CD4-positive, alpha-beta T cell treated with Interleukin-4 for 4 hours (primary cell): ENCODE measurements around the gene PALM2AKAP2.

Experiments
- DNase-seq: peaks from one replicate; pipeline ENCODE4 v3.0.0-alpha.2; 2020

The PALM2AKAP2 gene

GRCh38 chr9:109775516-109775915 is 4.5 kb upstream of the PALM2AKAP2 start:
- DNase-seq = no peak

GRCh38 chr9:109776391-109776790 is 3.6 kb upstream of the PALM2AKAP2 start:
- DNase-seq = no peak

GRCh38 chr9:109780453-109781033 is 545 bp downstream of the PALM2AKAP2 start:
- DNase-seq = no peak

GRCh38 chr9:109781086-109781485 is 1.1 kb downstream of the PALM2AKAP2 start:
- no peak for DNase-seq

- no peak for DNase-seq
Observed at GRCh38 chr9:109781541-109782197, 1.7 kb downstream of the PALM2AKAP2 start.

- DNase-seq = no peak
Observed at GRCh38 chr9:109787735-109788134, 7.7 kb downstream of the PALM2AKAP2 start.

- no peak for DNase-seq
Observed at GRCh38 chr9:109789556-109789955, 9.6 kb downstream of the PALM2AKAP2 start.

- DNase-seq = no peak
Observed at GRCh38 chr9:109789971-109790370, 10.0 kb downstream of the PALM2AKAP2 start.

- no peak for DNase-seq
Observed at GRCh38 chr9:109791003-109791677, 11.1 kb downstream of the PALM2AKAP2 start.

- DNase-seq = no peak
Observed at GRCh38 chr9:109791747-109792146, 11.7 kb downstream of the PALM2AKAP2 start.

- no peak for DNase-seq
Observed at GRCh38 chr9:109792951-109793546, 13.1 kb downstream of the PALM2AKAP2 start.

- DNase-seq = no peak
Observed at GRCh38 chr9:109793921-109794320, 13.9 kb downstream of the PALM2AKAP2 start.

- no peak for DNase-seq
Observed at GRCh38 chr9:109794361-109795012, 14.5 kb downstream of the PALM2AKAP2 start.

GRCh38 chr9:109795613-109796012 is 15.6 kb downstream of the PALM2AKAP2 start:
- no peak for DNase-seq

GRCh38 chr9:109796078-109796477 is 16.1 kb downstream of the PALM2AKAP2 start:
- no peak for DNase-seq

GRCh38 chr9:109797006-109797405 is 17.0 kb downstream of the PALM2AKAP2 start:
- DNase-seq = no peak

- DNase-seq = no peak
Observed at GRCh38 chr9:109797509-109797908, 17.5 kb downstream of the PALM2AKAP2 start.

- no peak for DNase-seq
Observed at GRCh38 chr9:109799141-109799540, 19.1 kb downstream of the PALM2AKAP2 start.

- no peak for DNase-seq
Observed at GRCh38 chr9:109799792-109800191, 19.8 kb downstream of the PALM2AKAP2 start.

- no peak for DNase-seq
Observed at GRCh38 chr9:109801484-109801883, 21.5 kb downstream of the PALM2AKAP2 start.

GRCh38 chr9:109802491-109802890 is 22.5 kb downstream of the PALM2AKAP2 start:
- DNase-seq = no peak

- DNase-seq = no peak
Observed at GRCh38 chr9:109805050-109805449, 25.1 kb downstream of the PALM2AKAP2 start.

- DNase-seq = no peak
Observed at GRCh38 chr9:109806506-109807115, 26.6 kb downstream of the PALM2AKAP2 start.
